Measurements from ENCODE around the gene UGDH. TPM values are rescaled to one million over a fixed set of nuclear protein-coding genes. Genes with fewer than 3 reads are reported as not detected.

UGDH gene
- total RNA-seq, 1 donor from 2014 or later: 47.7 TPM

GRCh38 chr4:39528061-39528465, 824 bp upstream of the UGDH start:
- peaks cover 23% of the 10 kb centered on the region for H3K4me1 ChIP-seq
- H3K27ac ChIP-seq: peak overlapping the region; percentile 94
- H3K4me3 ChIP-seq: peak overlapping the region; percentile 98
- H3K36me3 ChIP-seq: peaks cover 4% of the 10 kb centered on the region
- intact Hi-C loops (cut with DNase I): no loop called here
- TF ChIP-seq CTCF (IDR thresholded peaks at IDR 0.05): no peak
- ATAC-seq: peak; percentile 46 to 57
- no peaks in the 10 kb centered on the region for H3K9me3 ChIP-seq
- DNase-seq: no peak
- H3K27me3 ChIP-seq (ENCODE audit: low read depth): no peaks in the 10 kb centered on the region

- no peak for TF ChIP-seq CTCF (IDR thresholded peaks at IDR 0.05)
- peak in 1 of 2 donors; percentile 74 for ATAC-seq
- intact Hi-C loops (cut with DNase I): no loop called here
- no peaks in the 10 kb centered on the region for H3K9me3 ChIP-seq
- H3K4me3 ChIP-seq: peak overlapping the region; percentile 98
- no peaks in the 10 kb centered on the region for H3K27me3 ChIP-seq (ENCODE audit: low read depth)
- peak overlapping the region; percentile 94 for H3K27ac ChIP-seq
- peaks cover 26% of the 10 kb centered on the region for H3K4me1 ChIP-seq
- H3K36me3 ChIP-seq: no peaks in the 10 kb centered on the region
- DNase-seq: no peak
Measured at GRCh38 chr4:39526765-39527295, 409 bp downstream of the UGDH start.

- no peak for TF ChIP-seq CTCF (IDR thresholded peaks at IDR 0.05)
- no peak for DNase-seq
- H3K4me3 ChIP-seq: peak overlapping the region; percentile 98
Measured at GRCh38 chr4:39525822-39526690, 1.2 kb downstream of the UGDH start.

GRCh38 chr4:39524161-39524957, 2.9 kb downstream of the UGDH start:
- H3K36me3 ChIP-seq: peaks cover 16% of the 10 kb centered on the region
- no peak for ATAC-seq
- no peak overlapping the region for H3K27ac ChIP-seq
- TF ChIP-seq CTCF (IDR thresholded peaks at IDR 0.05): no peak
- H3K27me3 ChIP-seq (ENCODE audit: low read depth): no peaks in the 10 kb centered on the region
- DNase-seq: no peak
- peaks cover 26% of the 10 kb centered on the region for H3K4me1 ChIP-seq
- intact Hi-C loops (cut with DNase I): no loop called here
- no peaks in the 10 kb centered on the region for H3K9me3 ChIP-seq
- H3K4me3 ChIP-seq: no peak overlapping the region

More at GRCh38 chr4:39525822-39526690, 1.2 kb downstream of the UGDH start:
- ATAC-seq: no peak
- Histone ChIP-seq H3K27ac (peak overlapping the region; percentile 94), H3K27me3 (ENCODE audit: low read depth) (no peaks in the 10 kb centered on the region), H3K36me3 (no peaks in the 10 kb centered on the region), H3K4me1 (peaks cover 27% of the 10 kb centered on the region), H3K9me3 (no peaks in the 10 kb centered on the region)
- intact Hi-C loops (cut with DNase I): no loop called here

GRCh38 chr4:39522068-39522467, 5.2 kb downstream of the UGDH start:
- ATAC-seq: no peak
- Histone ChIP-seq H3K27ac (no peak overlapping the region), H3K36me3 (peaks cover 36% of the 10 kb centered on the region), H3K4me3 (no peak overlapping the region), H3K27me3 (ENCODE audit: low read depth) (no peaks in the 10 kb centered on the region), H3K4me1 (peaks cover 12% of the 10 kb centered on the region), H3K9me3 (no peaks in the 10 kb centered on the region)
- DNase-seq: no peak
- TF ChIP-seq CTCF (IDR thresholded peaks at IDR 0.05): no peak
- intact Hi-C loops (cut with DNase I): no loop called here
